Heart left ventricle (tissue), 13 donors: Measurements from ENCODE around the gene CCDC87.
A peak's percentile ranks its signal among the peaks of the same experiment; 100 is the strongest.

Experiments
- CTCF ChIP-seq, 12 donors: fragments of 200-600 bp; sonication (generic) in 4 of 12; IDR thresholded peaks; one replicate each; pipeline versions ENCODE4 v1.5.0 to v1.8.0; 2018 to 2022; ENCODE audit warnings: antibody characterized with exemption in 12 of 12, mild to moderate bottlenecking in 5 of 12
- POLR2A ChIP-seq, 2 donors: fragments of 450-650 bp; IDR thresholded peaks; one replicate each; pipeline ENCODE4 v1.6.1; 2017; ENCODE audit warnings: antibody characterized with exemption in 2 of 2, mild to moderate bottlenecking in 2 of 2, moderate library complexity in 2 of 2
- donor health status: ischemic (EF 13 %, LVEDD 7.1; RV severe dilation, severe dysfunction).
- donor health status: DM: no; HTN: yes; CAD: no.
- donor health status: DM: no; HTN: no; CAD: no.
- donor health status: ischemic (EF 25% LVEDD 6.9; RV normal size, moderate dysfunction).
- donor health status: ischemic (EF 25% LVEDD 5.7; RV mildly dilated, moderate dysfunction).
- donor health status: ischemic (EF 35%, LVEDD 5.7; RV mildly dilated, moderate dysfunction).
- donor health status: nonischemic (EF 11% LVEDD 7.7; RV severe dilation, severe dysfunction).
- donor health status: DM: yes; HTN: yes; CAD: no.
- donor health status: PGD.
- donor health status: ischemic (EF 29% LVEDD 5.4; RV normal size, mild dysfunction).
- donor health status: nonischemic (EF 23%, LVEDD 6.1; RV moderate dilation, normal function).

GRCh38 chr11:66579017-66579606, 13.8 kb downstream of the CCDC87 start:
- TF ChIP-seq CTCF (IDR thresholded peaks at IDR 0.05) = peak; percentile 72 to 87 (median 82)
- TF ChIP-seq POLR2A (IDR thresholded peaks at IDR 0.05) = no peak
